Stimulated activated CD8-positive, alpha-beta memory T cell treated with anti-CD3 and anti-CD28 coated beads, Interleukin-2, amount 100 ng/mL, for 48 hours (primary cell): ENCODE results near the gene CARHSP1.
"Not testable (repeated sequence)": the region's sequence is repeated elsewhere in the genome, so short reads cannot be mapped to it uniquely, and the experiment has no call there.

Source experiments
- DNase-seq, 2 donors: peaks; one replicate each; pipeline ENCODE4 v3.0.0-alpha.2; 2020; ENCODE audit warnings: low read depth in 2 of 2

The CARHSP1 gene

DNA sequence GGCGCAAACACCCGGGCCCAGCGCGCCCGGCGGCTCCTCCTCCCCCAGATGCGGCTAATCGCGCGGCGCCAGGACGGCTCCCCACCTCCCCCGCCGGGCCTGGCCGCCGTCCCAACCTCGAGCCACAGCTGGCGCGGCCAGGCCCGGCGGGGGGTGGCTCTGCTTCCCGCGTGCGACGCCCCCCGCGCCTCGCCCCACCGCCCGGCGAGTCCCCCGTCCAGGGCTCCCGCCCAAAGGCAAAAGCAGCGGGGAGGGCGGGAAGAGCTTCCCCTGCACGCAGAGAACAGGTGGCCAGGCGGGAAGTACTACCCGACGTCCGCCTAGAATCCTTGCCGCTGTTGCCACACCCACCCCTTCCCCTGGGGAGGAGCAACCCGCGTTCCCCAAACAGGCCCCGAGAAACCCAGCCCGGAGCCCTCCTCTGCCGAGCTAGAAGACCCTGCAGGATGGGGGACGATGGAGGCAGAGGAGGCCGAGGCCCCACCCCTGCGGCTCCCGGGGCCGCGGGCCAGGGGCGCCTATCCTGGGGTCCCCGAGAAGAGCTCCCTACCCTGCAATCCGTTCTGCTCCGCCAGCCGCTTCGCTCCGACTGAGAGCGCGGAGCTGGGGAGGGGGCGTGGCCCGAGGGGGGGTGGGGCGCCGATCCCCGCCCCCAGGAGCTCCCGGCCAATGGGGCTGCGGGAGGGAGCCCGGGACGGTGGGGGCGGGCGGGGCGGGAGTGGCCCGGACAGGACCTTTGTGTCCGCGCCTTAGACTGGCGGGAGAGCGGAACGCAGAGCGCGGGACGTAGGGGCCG is at the start of gene CARHSP1:
TSS of gene CARHSP1 (minus strand) at position 591 of the 796 bp plus-strand sequence. CDS start 9,678 bp downstream, outside the sequence.
- DNase-seq = peak; percentile 69 to 87

DNA sequence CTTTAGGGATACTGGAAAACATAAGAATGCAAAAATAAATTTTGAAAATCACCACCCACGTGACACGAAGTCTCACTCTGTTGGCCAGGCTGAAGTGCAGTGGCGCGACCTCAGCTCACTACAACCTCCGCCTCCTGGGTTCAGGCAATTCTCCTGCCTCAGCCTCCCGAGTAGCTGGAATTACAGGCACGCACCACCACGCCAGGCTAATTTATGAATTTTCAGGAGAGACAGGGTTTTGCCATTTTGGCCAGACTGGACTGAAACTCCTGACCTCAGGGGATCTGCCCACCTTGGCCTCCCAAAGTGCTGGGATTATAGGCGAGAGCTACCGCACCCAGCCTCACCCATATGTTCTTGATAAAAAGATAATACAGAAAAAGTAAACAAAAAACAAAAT is 48.5 kb upstream of the CARHSP1 start:
- DNase-seq = not testable (repeated sequence)

DNA sequence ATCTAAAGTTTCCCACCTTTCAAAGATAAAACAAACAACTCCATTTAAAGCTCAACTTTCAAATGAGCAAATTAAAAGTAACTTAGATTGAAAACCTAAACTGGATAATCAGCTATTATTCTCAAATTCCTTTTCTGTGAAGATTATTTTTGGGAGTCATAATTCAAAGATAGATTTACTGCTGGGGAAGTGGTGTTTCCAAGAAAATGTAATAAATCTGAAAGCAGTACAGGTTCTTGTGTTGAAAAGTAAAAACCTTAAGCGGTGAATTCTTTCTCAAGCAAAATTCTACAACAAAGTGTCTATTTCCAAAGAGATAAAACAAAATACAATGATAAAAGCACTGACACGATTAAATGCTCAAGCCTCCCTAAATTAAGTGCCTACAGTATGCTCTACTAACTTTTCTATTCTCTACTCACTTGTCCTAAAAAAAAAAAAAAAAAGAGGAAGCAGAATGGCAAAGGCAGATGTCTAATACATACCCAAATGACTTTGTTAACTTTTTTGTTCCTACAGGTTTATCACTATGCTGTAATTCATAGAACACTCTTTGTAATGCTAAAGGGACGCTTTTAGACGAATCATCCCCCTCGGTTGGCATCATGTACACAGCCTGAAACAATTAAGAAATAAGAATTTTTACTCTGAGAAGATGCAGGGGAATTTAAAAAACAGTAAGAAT is 47.9 kb upstream of the CARHSP1 start:
- no peak for DNase-seq

DNA sequence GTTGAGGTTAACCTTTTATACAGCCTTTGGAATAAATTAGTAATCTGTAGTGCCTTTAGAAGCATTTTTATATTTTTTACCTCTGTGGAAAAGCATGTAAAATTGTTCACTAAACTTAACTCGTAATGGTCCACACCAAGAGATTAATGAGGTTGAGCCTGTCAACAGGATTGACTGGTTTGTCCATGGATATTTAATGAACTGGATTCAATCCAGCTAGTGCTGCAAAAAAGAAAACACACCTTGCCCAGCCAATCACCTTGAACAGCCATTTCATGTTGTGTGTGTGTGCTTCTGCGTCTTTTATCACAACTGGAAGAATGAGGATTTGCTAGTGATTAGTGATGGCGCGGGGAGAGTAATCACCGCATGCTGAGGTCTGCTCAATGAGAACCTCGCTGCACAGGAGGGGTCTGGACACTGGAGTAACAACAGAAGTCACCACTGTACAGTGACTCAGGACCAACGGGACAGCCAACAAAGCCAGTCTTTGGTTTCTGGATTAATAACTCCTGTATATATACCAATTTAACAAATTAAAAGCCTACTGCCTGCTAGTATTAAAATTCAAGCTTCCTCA is 47.0 kb upstream of the CARHSP1 start:
- no peak for DNase-seq

DNA sequence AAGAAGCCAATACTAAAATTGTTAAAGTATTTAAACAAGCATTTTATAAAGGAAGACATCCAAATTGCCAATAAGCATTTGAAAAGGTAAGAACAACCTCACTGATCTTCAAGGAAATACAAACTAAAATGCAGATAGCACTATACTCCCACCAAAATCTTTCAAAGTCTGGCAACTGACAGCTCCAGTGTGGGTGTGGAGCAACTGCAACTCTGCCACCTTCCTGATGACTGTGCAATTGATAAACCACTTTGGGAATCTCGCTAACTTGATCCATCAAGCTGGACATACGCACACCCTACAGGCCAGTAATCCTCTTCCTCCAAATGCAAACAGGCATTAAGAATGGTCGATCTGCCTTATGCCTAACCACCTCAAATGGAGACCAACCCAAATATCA is 45.3 kb upstream of the CARHSP1 start:
- DNase-seq = no peak

DNA sequence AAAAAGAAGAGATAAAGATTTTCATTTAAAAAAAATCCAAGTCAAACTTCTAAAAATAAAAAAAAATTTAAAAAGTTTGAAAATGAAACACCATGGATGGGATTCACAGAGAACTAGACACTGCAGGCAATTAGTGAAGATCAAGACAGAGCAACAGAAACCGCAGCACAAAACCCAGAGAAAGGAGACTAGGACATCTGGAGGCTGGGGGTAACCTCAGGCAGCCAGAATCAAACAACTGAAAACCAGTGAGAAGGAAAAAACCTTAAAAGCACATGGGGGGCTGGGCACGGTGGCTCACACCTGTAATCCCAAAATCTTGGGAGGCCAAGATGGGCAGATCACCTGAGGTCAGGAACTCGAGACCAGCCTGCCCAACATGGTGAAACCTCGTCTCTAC is 44.0 kb upstream of the CARHSP1 start:
- DNase-seq = no peak

DNA sequence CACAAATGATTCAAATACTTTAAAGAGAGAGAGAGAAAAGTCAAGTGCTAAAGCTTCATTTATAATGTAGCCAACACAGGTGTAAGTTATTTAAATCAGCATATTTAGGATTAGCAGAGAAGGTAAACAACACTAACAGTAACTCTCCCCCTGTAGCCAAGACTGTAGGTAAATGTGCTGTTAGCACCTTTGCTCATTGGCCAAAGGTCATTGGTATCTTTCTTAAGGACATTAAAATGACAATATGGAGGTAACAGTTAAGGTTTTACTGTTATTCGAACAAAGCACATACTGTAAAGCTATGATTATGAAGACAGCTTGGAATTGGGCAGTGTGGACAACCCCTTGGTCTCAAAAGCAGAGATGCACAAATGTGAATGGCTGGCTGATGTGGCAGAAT is 42.0 kb upstream of the CARHSP1 start:
- DNase-seq = no peak

DNA sequence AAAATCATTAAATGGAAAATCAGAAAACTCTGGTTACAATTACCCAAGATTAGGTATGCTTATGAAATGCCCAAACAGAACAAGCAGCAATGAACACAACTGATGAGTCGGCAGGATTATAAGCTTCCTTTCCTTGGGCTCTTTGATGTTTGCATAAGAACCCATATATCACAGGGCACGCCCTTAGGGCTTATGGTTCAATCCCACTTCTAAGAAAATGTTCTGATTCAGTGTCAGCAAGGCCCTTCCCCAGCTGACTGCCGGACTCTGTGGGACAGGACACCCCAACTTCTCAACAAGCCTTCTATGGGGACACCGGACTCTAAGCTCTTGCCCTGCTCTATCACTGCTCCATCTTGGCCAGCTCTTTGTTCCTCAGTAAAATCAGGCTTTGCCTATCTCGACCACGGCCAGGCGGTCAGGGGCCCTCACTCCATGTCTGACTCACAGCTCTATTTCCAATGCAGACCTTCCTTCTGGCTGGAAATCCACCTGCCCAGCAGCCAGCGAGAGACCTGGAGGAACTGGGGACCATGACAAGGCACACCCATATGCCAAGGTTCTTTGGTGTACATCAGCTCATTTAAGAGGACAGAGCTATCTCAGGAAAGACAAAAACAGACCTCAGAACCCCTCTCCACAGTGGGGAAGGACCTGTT is 40.1 kb upstream of the CARHSP1 start:
- DNase-seq = no peak

DNA sequence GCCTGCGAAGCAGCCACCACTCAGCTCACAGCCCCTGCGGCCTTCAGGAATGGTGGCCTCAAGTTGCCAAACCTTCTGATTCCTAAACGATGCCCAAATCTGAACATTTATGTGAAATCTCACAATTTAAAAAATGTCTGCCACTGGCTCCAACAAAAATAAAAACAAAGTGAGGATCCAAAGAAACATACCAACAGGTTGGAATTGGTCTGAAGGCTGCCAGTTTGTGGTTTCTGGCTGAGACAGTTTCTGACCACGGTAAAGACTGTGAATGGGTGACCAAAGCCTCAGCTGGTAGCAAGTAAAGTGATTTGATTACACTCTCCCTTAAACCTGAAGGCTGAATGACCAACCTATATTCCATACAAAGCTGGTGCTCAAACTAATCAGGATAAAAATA is 38.3 kb upstream of the CARHSP1 start:
- no peak for DNase-seq

DNA sequence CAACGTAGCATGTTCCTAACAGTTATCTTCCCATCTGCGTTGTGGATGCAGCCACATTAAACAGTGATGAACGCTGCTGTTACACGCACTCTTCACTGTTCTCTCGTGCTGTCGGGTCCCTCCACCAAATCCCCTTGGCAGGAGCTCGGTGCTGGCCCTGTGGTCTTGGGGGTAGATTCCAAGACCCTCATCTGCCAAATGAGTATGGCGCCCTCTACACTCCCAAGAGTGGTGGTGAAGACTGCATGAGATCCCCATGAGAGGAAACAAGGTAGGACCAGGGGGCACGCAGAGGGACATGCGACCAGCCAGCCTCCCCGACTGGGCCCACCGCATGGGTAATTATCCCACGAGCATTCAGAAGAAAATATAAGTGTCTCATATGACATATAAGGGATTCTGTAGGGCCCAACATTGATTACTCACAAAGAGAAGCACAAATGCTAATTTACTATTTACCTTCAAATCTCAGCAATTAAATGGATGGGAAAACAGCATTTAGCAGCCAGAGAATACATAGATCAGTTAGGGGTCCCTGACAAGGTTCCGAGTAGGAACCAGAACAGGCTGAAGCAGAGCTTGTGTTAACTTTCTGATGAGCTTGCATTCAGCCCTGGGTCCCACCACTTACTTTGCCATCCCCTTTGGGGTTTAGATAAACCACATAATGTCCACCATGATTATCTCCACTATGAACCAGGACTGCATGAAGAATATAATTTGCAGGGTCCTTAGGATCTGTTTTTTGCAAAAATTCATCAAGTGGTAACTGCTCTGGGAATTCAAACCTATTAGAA is 37.2 kb upstream of the CARHSP1 start:
- DNase-seq = no peak

DNA sequence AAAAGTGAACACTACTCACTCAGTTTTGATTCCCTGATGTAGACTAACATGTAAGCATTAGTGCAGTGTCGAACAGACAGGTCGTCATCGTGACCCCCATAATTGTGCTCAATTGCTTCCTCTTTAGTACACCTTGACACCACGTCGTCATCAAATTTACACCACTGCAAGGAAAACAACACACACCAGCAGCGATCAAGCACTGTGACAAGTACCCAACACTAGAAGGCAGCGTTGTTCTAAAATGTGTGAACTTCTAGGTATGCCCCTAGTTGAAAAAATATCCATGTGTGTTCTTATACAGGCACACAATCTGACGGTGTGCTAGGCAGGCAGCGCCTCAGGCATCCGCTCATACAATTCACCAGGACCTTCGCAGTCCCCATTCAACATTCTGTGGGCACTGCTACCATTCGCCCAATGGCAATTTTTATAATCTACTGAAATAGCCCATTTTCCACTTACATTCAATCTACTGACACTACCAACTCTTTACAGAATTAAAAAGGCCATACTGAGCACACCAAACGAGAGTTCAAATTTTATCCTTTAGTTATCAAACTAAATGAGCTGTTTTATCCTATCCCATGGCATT is 36.5 kb upstream of the CARHSP1 start:
- no peak for DNase-seq

DNA sequence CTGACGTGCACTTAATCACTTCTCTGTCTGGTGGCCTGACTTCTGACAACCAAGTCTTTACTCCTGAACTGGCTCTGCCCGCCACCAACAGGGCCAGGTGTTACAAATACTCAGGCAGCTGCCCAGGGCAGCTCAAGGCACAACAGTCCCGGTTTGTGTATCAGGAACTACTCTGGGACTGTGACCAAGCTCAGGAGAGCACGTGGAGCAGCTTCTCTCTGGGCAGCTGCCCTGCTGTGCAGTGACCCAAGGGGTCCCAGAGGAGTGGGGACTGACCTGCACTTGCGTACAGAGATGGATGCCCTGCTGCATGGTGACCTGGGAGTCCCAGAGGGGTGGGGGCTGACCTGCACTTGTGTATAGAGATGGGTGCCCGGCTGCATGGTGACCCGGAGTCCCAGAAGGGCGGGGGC is 35.2 kb upstream of the CARHSP1 start:
- no peak for DNase-seq

DNA sequence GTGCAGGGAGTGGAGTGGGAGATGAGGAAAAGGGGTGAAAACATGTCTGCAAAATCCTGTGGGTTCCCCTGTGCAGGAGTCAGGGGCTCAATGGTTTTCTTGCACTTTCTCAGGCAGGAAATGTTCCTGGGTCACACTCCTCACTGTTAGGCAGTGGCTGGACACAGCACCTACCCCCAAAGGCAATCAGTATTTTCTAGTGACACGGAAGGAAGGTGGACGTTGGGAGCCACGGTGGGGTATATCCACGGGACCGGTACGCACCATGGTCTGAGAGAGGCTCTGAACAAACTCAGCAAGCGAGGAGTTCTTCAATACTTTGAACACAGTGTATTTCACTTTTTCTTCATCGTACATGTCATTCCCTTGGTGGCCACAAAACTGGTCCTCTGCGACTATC is 34.2 kb upstream of the CARHSP1 start:
- no peak for DNase-seq

DNA sequence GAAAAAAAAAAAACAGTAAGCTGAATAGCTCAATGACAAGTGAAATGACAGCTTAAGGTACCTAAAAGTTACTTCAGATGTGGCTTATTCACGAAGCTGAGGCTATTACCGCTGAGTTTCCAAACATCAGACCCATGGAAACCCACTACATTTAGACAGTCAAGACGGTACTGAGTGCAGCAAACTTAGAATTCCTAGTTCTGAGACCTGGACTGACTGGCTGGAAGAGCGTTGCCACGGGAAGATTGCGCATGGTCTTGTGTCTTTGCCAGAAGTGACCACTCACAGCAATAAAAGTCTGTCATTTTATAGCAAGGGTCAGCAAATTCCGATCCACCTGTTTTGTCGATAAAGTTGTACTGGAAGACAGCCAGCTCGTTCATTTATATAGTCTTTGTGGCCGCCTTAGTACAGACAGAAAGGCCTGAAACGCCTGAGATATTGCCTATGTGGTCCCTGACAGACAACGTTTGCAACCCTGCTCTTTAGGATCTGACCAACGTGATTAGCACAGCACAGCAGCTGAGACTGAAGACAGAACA is 32.6 kb upstream of the CARHSP1 start:
- no peak for DNase-seq

DNA sequence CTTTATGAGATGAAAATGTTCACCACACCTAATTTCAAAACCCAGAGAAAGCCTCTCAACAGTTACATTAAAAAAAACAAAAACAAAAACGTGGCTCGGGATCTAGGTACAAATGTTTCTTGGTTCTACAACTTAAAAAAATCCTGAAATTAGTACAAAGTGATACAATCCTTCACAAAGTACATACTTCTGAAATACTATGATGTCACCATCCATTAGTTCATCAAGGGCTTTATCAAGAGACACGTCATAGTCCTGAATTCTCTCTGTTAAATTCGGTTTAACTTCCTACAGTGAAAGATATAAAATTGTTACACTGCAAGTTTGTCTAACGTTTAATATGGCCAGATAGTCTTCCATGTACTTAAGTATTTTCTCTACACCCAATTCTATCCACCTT is 31.5 kb upstream of the CARHSP1 start:
- DNase-seq = no peak

DNA sequence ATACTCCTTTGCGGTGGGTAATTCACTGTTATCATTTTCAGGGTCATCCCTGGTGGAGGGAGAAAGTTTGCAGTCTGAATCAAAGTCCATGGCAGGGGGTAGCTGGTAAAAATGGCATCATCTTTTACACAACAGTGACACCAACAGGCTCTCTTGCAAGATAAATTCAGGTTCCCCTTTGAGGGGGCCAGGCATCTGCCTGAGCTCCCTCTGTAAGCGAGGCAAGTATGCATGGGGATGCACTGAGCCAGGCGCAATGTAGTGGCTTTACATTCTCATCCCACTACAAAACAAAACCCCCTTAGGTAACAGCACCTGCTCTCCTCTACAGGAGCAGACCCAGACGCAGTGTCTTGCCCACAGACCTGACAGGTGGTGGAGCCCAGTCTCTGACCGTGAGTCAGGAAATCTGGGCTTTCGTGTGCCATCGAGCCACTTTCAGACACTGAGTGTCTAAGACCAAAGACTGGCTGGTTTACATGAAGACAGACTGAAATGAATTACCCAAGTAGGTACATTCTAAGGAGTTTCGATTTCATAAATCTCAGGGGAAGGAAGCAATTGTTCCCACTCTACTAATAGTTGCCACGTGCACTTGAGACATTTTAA is 31.0 kb upstream of the CARHSP1 start:
- no peak for DNase-seq

DNA sequence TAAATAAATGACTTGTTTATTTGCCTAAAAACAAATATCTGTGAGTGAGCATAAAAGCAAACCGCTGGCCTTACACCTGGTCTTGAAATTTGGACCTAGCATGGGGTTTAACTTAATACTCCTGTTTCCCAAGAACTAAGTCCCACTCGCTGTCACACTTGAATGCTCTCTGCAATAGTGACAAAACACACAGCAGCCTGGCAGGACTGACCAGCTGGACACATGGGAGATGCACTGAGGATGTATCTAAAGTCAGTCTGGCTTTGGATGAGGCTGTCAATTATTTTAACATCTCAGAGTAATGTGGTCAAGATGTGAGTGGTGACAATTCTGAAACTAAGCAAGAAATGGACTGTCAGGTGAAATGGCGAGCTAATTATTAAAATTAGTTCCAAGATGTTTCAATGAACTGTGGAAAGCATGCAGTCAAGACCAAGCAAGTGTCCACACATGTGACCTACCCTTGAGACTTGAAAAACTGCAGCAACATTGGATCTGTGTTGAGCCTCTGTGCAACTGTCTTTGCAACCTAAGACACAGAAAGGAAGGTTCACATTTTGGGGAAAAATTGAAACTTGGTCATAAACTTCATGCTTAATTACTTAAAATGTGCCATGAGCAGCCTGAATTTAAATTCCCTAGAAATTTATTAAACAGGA is 30.0 kb upstream of the CARHSP1 start:
- no peak for DNase-seq

DNA sequence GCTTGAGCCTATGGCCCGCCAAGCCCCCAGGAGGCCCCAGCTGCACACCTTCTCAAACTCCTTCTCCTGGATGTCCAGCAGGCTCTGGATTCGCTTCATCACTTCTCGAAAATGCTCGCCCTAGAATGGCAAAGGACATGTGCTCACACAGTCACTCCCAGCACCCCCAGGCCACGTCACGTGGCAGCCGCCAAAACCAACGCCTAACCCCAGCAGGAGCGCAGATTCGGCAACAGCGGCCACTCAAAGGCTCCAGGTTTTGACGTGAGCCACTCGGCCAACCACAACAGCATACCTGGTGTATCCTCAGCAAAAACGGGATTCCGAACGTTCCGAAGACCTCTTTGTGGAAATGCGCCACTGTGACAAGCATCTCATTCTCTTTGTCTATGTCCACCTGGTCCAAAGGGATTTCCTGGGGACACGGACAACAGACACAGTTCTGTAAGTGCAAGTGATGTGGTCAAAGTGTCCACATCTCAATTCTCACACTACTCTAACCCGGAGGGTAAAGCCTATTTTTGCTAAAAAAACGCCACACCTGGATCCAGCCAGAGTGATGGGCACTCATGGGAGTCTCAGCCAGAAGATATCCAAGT is 26.0 kb upstream of the CARHSP1 start:
- no peak for DNase-seq

DNA sequence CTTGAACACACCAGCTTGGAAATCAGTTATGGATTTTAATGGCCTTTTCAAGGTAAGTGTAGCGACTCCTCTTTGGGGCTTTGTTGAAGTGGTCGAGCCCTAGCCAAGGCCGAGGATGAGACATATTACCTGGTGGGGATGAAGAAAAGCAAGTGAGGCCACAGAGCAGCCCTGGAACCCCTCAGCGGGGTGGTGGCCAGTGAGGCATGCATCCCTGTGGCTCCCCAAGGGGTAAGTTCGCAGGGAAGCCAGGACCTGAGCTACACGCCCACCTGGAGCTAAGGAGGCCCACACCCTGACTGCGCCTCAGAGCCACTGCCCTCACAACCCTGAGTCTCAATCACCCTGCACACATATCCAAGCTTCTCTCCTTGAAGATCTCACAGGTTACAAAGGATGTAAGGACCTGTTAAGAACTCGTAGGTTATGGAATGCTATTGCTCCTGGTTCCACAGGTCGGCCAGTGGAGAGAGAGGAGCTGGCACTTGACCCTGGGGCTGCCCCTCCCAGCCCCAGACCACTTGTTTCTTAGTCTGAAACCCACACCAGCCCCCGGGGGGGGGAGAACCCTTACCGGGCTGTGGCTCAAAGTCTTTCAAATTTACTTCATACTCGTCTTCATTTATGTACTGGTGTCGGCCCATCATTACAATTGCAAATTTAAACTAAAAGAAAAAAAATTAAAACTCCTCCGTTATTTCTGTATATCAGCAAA is 25.3 kb upstream of the CARHSP1 start:
- DNase-seq = no peak
